Heart left ventricle (tissue), 16 donors: ENCODE measurements around the gene STPG4. TPM values are rescaled to one million over a fixed set of nuclear protein-coding genes. Genes with fewer than 3 reads are reported as not detected.
A peak's percentile ranks its signal among the peaks of the same experiment; 100 is the strongest.

ENCODE experiments used
- ATAC-seq, 4 donors: fragments of 200-7000 bp; cut with Tn5 transposase; one replicate each; pipeline ENCODE4 v1.9.1; 2020 to 2022; ENCODE audit warnings: moderate library complexity in 4 of 4, mild to moderate bottlenecking in 3 of 4, moderate number of reproducible peaks in 1 of 4
- DNase-seq, 5 donors: peaks; one replicate each; pipeline ENCODE4 v3.0.0-alpha.2; 2020
- H3K27ac ChIP-seq, 12 donors: fragments of 200-600 bp; sonication (generic) in 4 of 12; one replicate each; pipeline versions ENCODE4 v1.5.0 to v1.8.0; 2016 to 2022; ENCODE audit warnings: mild to moderate bottlenecking in 2 of 12
- H3K27me3 ChIP-seq, 9 donors: fragments of 200-600 bp; sonication (generic) in 2 of 9; one replicate each; pipeline versions ENCODE4 v1.5.1 to v1.8.0; 2016 to 2022; ENCODE audit warnings: mild to moderate bottlenecking in 3 of 9
- H3K36me3 ChIP-seq, 9 donors: fragments of 200-600 bp; sonication (generic) in 2 of 9; one replicate each; pipeline versions ENCODE4 v1.5.0 to v1.8.0; 2018 to 2022; ENCODE audit warnings: mild to moderate bottlenecking in 2 of 9
- H3K4me1 ChIP-seq, 12 donors: fragments of 200-600 bp; sonication (generic) in 4 of 12; one replicate each; pipeline versions ENCODE4 v1.5.0 to v1.8.0; 2016 to 2022; ENCODE audit warnings: mild to moderate bottlenecking in 3 of 12
- H3K4me3 ChIP-seq, 12 donors: fragments of 200-600 bp; sonication (generic) in 4 of 12; one replicate each; pipeline versions ENCODE4 v1.5.0 to v1.8.0; 2017 to 2022; ENCODE audit warnings: mild to moderate bottlenecking in 9 of 12, moderate library complexity in 4 of 12
- H3K9me3 ChIP-seq, 12 donors: fragments of 200-600 bp; sonication (generic) in 4 of 12; one replicate each; pipeline versions ENCODE4 v1.5.0 to v1.8.0; 2016 to 2022; ENCODE audit warnings: mild to moderate bottlenecking in 1 of 12
- POLR2A ChIP-seq, 2 donors: fragments of 450-650 bp; IDR thresholded peaks; one replicate each; pipeline ENCODE4 v1.6.1; 2017; ENCODE audit warnings: antibody characterized with exemption in 2 of 2, mild to moderate bottlenecking in 2 of 2, moderate library complexity in 2 of 2
- WGBS, 4 donors: extraction: QIAGEN DNeasy Blood & Tissue Kit in 2 of 4; methylation state at CpG; one replicate each; pipeline versions ENCODE4 v1.1.5 to v1.1.7; 2013 to 2018; 5-methylcytosine and 5-hydroxymethylcytosine counted together
- intact Hi-C, 10 donors: fragments of 100-400 bp; cut with DNase I; formaldehyde crosslinking; loops; one replicate each; pipeline versions ENCODE4 v1.11.1 to v1.14.2; 2022
- polyA plus RNA-seq, 2 donors: library from polyadenylated mRNA; stranded (reverse); fragments of 200-250 nt; gene quantifications; one replicate each; pipeline ENCODE4 v1.2.3, GENCODE V29; 2013
- total RNA-seq, 9 donors: library from RNA; depleted of rRNA in 2 of 9; stranded (reverse); fragments of >200 nt in 2 of 9; fragmentation: NEBNext Ultra II Directional in 3 of 9; extraction: Animal tissue kit (Norgen Biotek cat#: 25700) in 3 of 9; gene quantifications; one replicate each; pipeline versions ENCODE4 v1.1.0 to v1.2.4, GENCODE V29; 2016 to 2023
- TF ChIP-seq, protein P1 (sequence below), 12 donors: fragments of 200-600 bp; sonication (generic) in 4 of 12; IDR thresholded peaks; one replicate each; pipeline versions ENCODE4 v1.5.0 to v1.8.0; 2018 to 2022; ENCODE audit warnings: antibody characterized with exemption in 12 of 12, mild to moderate bottlenecking in 5 of 12
- donor health status: ischemic (EF 13 %, LVEDD 7.1; RV severe dilation, severe dysfunction).
- donor health status: healthy with polysubstance abuse.
- donor health status: DM: no; HTN: yes; CAD: no.
- donor health status: DM: no; HTN: no; CAD: no.
- donor health status: ischemic (EF 25% LVEDD 6.9; RV normal size, moderate dysfunction).
- donor health status: ischemic (EF 25% LVEDD 5.7; RV mildly dilated, moderate dysfunction).
- donor health status: healthy.
- donor health status: DM: yes; HTN: yes; CAD: no.
- donor health status: ischemic (EF 35%, LVEDD 5.7; RV mildly dilated, moderate dysfunction).
- donor health status: nonischemic (EF 11% LVEDD 7.7; RV severe dilation, severe dysfunction).
- donor health status: DM: yes; HTN: yes; CAD: no.
- donor health status: PGD.
- donor health status: ischemic (EF 29% LVEDD 5.4; RV normal size, mild dysfunction).
- donor health status: nonischemic (EF 23%, LVEDD 6.1; RV moderate dilation, normal function).

STPG4 gene
- total and polyA plus RNA-seq, 11 donors, result 0.52 TPM; not detected in 10

DNA sequence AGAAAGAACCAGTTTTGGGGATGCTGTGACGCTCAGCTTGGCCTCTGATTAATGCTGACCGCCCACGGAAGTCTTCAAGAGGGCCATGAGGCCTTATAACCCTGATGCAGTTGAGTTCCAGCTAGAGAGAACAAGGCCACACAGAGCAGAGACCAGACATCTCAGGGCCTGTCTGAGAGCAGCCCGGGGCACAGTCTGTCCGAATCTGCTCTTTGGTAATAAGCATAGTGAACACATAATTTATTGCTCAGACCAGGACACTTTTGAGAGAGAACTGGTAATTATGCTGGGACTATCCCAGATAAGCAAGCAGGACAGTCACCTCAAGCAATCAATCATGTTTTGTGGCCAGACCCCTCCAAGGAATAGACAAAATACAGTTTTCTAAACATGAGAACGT is 68.5 kb downstream of the STPG4 start:
- ATAC-seq (peak in 1 of 4 donors; percentile 32), DNase-seq (peak in 1 of 5 donors; percentile 25)
- peaks cover 17 to 79% (median 63%) of the 10 kb centered on the region in 12 donors for H3K4me1 ChIP-seq
- no peak overlapping the region for H3K4me3 ChIP-seq
- H3K27me3 ChIP-seq, result no peaks in the 10 kb centered on the region
- H3K36me3 ChIP-seq, result no peaks in the 10 kb centered on the region
- H3K27ac ChIP-seq, result peak overlapping the region in 11 of 12 donors; percentile 4 to 80 (median 49)
- 72 to 83% (median 75%) methylated on average over 6 of the region's 6 CpGs for WGBS, 4 donors
- no peaks in the 10 kb centered on the region for H3K9me3 ChIP-seq
- no peak for TF ChIP-seq POLR2A (IDR thresholded peaks at IDR 0.05)
- TF ChIP-seq, protein P1, sequence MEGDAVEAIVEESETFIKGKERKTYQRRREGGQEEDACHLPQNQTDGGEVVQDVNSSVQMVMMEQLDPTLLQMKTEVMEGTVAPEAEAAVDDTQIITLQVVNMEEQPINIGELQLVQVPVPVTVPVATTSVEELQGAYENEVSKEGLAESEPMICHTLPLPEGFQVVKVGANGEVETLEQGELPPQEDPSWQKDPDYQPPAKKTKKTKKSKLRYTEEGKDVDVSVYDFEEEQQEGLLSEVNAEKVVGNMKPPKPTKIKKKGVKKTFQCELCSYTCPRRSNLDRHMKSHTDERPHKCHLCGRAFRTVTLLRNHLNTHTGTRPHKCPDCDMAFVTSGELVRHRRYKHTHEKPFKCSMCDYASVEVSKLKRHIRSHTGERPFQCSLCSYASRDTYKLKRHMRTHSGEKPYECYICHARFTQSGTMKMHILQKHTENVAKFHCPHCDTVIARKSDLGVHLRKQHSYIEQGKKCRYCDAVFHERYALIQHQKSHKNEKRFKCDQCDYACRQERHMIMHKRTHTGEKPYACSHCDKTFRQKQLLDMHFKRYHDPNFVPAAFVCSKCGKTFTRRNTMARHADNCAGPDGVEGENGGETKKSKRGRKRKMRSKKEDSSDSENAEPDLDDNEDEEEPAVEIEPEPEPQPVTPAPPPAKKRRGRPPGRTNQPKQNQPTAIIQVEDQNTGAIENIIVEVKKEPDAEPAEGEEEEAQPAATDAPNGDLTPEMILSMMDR (IDR thresholded peaks at IDR 0.05), result no peak
- intact Hi-C loops, result no loop called here

DNA sequence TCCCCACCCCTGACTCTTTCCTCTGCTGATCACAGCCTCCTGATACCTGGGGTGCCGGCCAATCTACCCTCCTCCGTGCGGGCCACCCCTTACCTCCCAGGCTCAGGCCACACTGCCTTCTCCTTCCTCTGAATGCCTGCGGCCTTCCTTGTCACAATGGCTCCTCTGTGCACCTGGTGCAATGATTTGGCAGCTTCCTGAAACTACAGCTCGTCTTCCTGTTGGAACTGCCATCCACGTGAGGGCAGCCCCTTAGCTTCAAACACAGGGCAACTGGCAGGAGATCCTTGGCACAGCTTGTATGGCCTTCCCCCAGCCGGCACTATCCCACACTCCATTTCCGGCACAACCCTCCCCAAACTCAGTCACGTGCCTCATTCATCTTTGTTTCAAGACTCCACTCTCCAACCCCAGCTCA is 69.0 kb downstream of the STPG4 start:
- TF ChIP-seq, protein P1 (IDR thresholded peaks at IDR 0.05), result no peak
- no peak for TF ChIP-seq POLR2A (IDR thresholded peaks at IDR 0.05)
- ATAC-seq, result peak in 3 of 4 donors; percentile 23 to 51 (median 27)
- Histone ChIP-seq H3K9me3 (no peaks in the 10 kb centered on the region), H3K4me3 (peak overlapping the region in 4 of 12 donors; percentile 5 to 53 (median 17)), H3K4me1 (peaks cover 17 to 74% (median 62%) of the 10 kb centered on the region in 12 donors), H3K36me3 (no peaks in the 10 kb centered on the region), H3K27ac (peak overlapping the region in 11 of 12 donors; percentile 18 to 80 (median 49)), H3K27me3 (no peaks in the 10 kb centered on the region)
- intact Hi-C loops, result no loop called here
- DNase-seq, result peak in 1 of 5 donors; percentile 26
- WGBS, 4 donors, result 31 to 41% (median 34%) methylated on average over 9 of the region's 9 CpGs

DNA sequence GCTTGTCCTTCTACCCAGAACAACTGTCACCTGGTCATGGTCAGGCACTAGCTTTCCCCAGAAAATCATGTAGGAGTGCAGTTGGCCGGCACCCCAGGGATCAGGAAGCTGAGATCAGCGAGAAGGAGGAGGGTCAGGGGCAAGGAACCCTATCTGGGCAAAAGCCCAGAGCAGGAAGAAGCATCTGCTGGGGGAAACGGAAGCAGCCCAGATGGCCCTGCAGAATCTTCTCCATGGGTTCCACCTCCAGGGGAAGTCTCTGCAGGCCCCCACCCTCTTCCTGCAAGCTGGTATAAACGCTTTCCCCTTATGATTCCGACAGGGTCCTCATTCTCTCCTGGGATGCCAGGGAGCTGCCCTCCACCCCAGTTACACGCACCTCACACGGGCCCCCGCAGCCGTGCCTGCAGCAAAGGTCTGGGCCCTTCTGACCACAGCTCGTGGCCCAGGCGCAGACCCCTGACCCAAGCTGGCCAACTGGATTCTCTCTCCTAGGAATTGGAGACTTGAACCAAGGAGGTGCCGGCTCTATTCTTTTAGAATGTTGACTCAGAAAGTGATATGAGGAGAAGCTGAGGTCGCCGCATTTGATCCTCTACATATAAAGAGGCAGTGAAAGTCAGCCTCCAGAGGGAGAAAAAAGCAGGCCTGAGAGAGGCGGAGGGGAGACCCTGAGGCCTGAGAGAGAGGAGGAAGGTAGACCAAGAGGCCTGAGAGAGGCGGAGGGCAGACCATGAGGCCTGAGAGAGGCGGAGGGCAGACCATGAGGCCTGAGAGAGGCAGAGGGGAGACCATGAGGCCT is 71.0 kb downstream of the STPG4 start:
- peak overlapping the region in 1 of 12 donors; percentile 38 for H3K4me3 ChIP-seq
- peaks cover 25 to 78% (median 70%) of the 10 kb centered on the region in 12 donors for H3K4me1 ChIP-seq
- TF ChIP-seq, protein P1 (IDR thresholded peaks at IDR 0.05), result no peak
- TF ChIP-seq POLR2A (IDR thresholded peaks at IDR 0.05), result no peak
- H3K27ac ChIP-seq, result peak overlapping the region in 10 of 12 donors; percentile 29 to 89 (median 65)
- H3K36me3 ChIP-seq, result no peaks in the 10 kb centered on the region
- H3K9me3 ChIP-seq, result no peaks in the 10 kb centered on the region
- no peaks in the 10 kb centered on the region for H3K27me3 ChIP-seq
- DNase-seq (peak; percentile 66 to 77 (median 73)), ATAC-seq (peak; percentile 11 to 52 (median 43))
- intact Hi-C loops, result loop anchor here in 1 of 10 donors (1.0 kb wide), 1 partner anchor 12 kb away; no protein-coding TSS in a partner anchor
- WGBS, 4 donors, result 65 to 70% (median 67%) methylated on average over 17 of the region's 17 CpGs

DNA sequence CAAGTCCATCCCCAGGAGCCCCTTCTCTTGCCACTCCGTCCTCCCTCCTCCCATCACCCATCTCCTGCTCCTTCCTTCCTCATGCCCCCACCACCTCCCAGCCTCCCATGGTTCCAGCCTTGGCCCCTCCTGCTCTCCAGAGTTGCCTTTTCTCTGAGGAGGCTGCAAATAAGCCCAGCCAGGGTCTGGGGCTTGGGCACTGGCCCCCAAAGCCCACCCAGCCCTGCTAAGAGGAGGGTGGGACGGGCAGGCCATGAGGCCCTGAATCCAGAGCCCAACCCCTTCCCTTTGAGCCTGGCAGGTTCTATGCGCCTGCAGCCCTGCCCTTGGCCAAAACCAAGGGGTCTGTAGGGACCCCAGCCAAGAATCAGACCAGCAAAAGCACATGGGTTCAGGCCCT is 71.6 kb downstream of the STPG4 start:
- Histone ChIP-seq H3K9me3 (no peaks in the 10 kb centered on the region), H3K27me3 (no peaks in the 10 kb centered on the region), H3K4me1 (peaks cover 21 to 76% (median 68%) of the 10 kb centered on the region in 12 donors), H3K36me3 (no peaks in the 10 kb centered on the region), H3K27ac (peak overlapping the region in 9 of 12 donors; percentile 29 to 89 (median 65)), H3K4me3 (peak overlapping the region in 1 of 12 donors; percentile 38)
- DNase-seq (no peak), ATAC-seq (no peak)
- TF ChIP-seq, protein P1 (IDR thresholded peaks at IDR 0.05), result no peak
- no peak for TF ChIP-seq POLR2A (IDR thresholded peaks at IDR 0.05)
- intact Hi-C loops, result no loop called here
- WGBS, 4 donors, result 65 to 89% (median 84%) methylated on average over 2 to 3 of the region's 3 CpGs
